Measurements from ENCODE around the gene SLC39A8.

DNA sequence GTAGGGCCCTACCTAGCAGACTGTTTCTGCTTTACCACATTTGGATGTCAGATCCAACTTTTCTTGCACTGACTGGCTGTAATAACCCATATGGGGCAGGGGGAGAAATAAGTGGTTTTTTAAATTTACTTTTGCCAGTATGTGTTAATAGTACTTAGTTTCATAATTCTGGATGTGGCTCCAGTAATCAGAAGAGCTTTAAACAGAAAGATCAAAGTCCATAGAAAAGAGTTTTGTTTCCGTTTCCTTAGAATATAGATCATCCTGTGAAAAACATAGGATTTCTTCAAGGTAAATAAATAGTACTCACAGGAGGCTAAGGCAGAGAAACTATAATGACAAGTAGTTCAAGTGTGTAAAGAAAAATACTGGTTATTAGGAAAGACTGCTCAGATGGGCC is 85.6 kb downstream of the SLC39A8 start:
- TF ChIP-seq, protein P1, sequence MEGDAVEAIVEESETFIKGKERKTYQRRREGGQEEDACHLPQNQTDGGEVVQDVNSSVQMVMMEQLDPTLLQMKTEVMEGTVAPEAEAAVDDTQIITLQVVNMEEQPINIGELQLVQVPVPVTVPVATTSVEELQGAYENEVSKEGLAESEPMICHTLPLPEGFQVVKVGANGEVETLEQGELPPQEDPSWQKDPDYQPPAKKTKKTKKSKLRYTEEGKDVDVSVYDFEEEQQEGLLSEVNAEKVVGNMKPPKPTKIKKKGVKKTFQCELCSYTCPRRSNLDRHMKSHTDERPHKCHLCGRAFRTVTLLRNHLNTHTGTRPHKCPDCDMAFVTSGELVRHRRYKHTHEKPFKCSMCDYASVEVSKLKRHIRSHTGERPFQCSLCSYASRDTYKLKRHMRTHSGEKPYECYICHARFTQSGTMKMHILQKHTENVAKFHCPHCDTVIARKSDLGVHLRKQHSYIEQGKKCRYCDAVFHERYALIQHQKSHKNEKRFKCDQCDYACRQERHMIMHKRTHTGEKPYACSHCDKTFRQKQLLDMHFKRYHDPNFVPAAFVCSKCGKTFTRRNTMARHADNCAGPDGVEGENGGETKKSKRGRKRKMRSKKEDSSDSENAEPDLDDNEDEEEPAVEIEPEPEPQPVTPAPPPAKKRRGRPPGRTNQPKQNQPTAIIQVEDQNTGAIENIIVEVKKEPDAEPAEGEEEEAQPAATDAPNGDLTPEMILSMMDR (IDR thresholded peaks at IDR 0.05), result no peak
- TF ChIP-seq POLR2AphosphoS5 (IDR thresholded peaks at IDR 0.05), result no peak
- TF ChIP-seq EP300 (IDR thresholded peaks at IDR 0.05), result no peak

All from suprapubic skin (tissue), 4 donors.